Mucosa of descending colon (tissue), 3 donors: Measurements from ENCODE around the gene MORN5. TPM values are rescaled to one million over a fixed set of nuclear protein-coding genes. Genes with fewer than 3 reads are reported as not detected.

Source experiments
- ATAC-seq: fragments of 200-7000 bp; cut with Tn5 transposase; one replicate; pipeline ENCODE4 v1.9.1; 2020; ENCODE audit warnings: mild to moderate bottlenecking, moderate library complexity
- DNase-seq, 3 donors: peaks; one replicate each; pipeline ENCODE4 v3.0.0-alpha.2; 2020
- H3K36me3 ChIP-seq: fragments of 200-600 bp; one replicate; pipeline ENCODE4 v1.8.0; 2021; ENCODE audit warnings: low read depth, mild to moderate bottlenecking
- H3K4me1 ChIP-seq: fragments of 200-600 bp; one replicate; pipeline ENCODE4 v1.8.0; 2021; ENCODE audit warnings: low read depth, mild to moderate bottlenecking
- H3K4me3 ChIP-seq: fragments of 200-600 bp; one replicate; pipeline ENCODE4 v1.8.0; 2021; ENCODE audit warnings: mild to moderate bottlenecking
- H3K9me3 ChIP-seq: fragments of 200-600 bp; one replicate; pipeline ENCODE4 v1.8.0; 2021; ENCODE audit warnings: mild to moderate bottlenecking
- CTCF ChIP-seq: fragments of 200-600 bp; IDR thresholded peaks from one replicate; pipeline ENCODE4 v1.8.0; 2022; ENCODE audit warnings: antibody characterized with exemption, mild to moderate bottlenecking
- intact Hi-C, 2 donors: fragments of 100-400 bp; cut with DNase I in 1 of 2; cut with micrococcal nuclease in 1 of 2; formaldehyde crosslinking; loops; one replicate each; pipeline versions ENCODE4 v1.11.0 to v1.11.1; 2022; cut with DNase I, micrococcal nuclease
- total RNA-seq, 3 donors: library from RNA; stranded (reverse); fragmentation: NEBNext Ultra II Directional in 2 of 3; extraction: Animal tissue kit (Norgen Biotek cat#: 25700) in 2 of 3; gene quantifications; one replicate each; pipeline versions ENCODE4 v1.2.1 to v1.2.4, GENCODE V29; 2021 to 2023
- donor health status: DM: no; HTN: no; CAD: no; lungs with moderate emphysema.
- donor health status: DM: no; HTN: no; CAD: no.
- donor health status: DM: no; HTN: yes; CAD: no.

Gene MORN5
- total RNA-seq, 3 donors from 2014 or later, result 1.6 to 21.2 TPM; not detected in 1

DNA sequence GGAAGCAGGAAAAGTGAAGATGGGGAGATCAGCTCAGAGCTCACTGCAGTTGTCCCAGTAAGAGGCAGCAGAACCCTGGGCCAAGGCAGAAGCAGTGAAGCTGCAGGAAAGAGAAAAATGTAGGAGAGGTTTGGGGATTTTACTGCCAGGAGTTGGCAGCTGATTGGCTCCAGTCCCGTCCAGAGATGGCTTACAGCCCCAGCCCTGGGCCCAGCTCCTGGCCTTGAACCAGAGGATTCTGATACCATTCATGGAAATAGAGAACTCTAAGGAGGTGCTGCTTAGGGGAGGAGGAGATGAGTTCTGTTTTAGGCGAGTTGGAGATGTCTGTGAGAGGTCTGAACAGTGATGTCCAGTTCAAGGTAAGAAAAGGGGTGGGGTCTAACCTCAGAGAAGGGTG lies 4.6 kb downstream of the MORN5 start:
- intact Hi-C loops, result no loop called here
- Histone ChIP-seq H3K4me1 (no peaks in the 10 kb centered on the region), H3K9me3 (no peaks in the 10 kb centered on the region), H3K36me3 (no peaks in the 10 kb centered on the region), H3K4me3 (no peak overlapping the region)
- no peak for TF ChIP-seq CTCF
- ATAC-seq (no peak), DNase-seq (no peak)

- no peaks in the 10 kb centered on the region for H3K36me3 ChIP-seq
- TF ChIP-seq CTCF, result no peak
- no peak overlapping the region for H3K4me3 ChIP-seq
- H3K4me1 ChIP-seq, result no peaks in the 10 kb centered on the region
- ATAC-seq (no peak), DNase-seq (no peak)
- H3K9me3 ChIP-seq, result no peaks in the 10 kb centered on the region
- intact Hi-C loops, result no loop called here
These were observed 8.6 kb downstream of the MORN5 start for GRCh38 chr9:122168356-122168755.

DNA sequence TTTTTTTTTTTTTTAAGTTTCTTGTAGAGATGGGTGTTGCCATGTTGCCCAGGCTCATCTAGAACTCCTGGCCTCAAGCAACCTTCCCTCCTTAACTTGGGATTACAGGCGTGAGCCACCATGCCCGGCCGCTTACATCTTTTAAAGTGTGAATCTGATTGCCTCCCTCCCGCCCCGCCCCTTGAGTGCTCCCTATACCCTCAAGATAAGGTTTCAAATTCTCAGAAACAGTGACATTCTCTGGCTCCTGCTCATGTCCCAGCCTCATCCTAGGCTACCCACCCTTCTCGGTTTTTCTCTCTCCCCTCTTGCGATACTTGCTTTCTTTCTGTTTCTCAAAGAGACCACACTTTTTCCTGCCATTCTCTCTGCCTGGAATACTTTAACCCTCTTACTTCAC lies 12.4 kb downstream of the MORN5 start:
- TF ChIP-seq CTCF, result no peak
- DNase-seq (no peak), ATAC-seq (no peak)
- H3K4me1 ChIP-seq, result no peaks in the 10 kb centered on the region
- intact Hi-C loops, result no loop called here
- no peak overlapping the region for H3K4me3 ChIP-seq
- no peaks in the 10 kb centered on the region for H3K36me3 ChIP-seq
- no peaks in the 10 kb centered on the region for H3K9me3 ChIP-seq

GRCh38 chr9:122173670-122174069 lies 14.0 kb downstream of the MORN5 start:
- DNase-seq, result no peak
- Histone ChIP-seq H3K9me3 (no peaks in the 10 kb centered on the region), H3K4me3 (no peak overlapping the region), H3K36me3 (no peaks in the 10 kb centered on the region), H3K4me1 (no peaks in the 10 kb centered on the region)
- ATAC-seq, result no peak
- intact Hi-C loops, result no loop called here
- TF ChIP-seq CTCF, result no peak

- ATAC-seq (no peak), DNase-seq (no peak)
- intact Hi-C loops, result no loop called here
- Histone ChIP-seq H3K36me3 (no peaks in the 10 kb centered on the region), H3K4me1 (no peaks in the 10 kb centered on the region), H3K9me3 (no peaks in the 10 kb centered on the region), H3K4me3 (no peak overlapping the region)
- TF ChIP-seq CTCF, result no peak
These were observed 17.2 kb downstream of the MORN5 start for GRCh38 chr9:122176916-122177315.

DNA sequence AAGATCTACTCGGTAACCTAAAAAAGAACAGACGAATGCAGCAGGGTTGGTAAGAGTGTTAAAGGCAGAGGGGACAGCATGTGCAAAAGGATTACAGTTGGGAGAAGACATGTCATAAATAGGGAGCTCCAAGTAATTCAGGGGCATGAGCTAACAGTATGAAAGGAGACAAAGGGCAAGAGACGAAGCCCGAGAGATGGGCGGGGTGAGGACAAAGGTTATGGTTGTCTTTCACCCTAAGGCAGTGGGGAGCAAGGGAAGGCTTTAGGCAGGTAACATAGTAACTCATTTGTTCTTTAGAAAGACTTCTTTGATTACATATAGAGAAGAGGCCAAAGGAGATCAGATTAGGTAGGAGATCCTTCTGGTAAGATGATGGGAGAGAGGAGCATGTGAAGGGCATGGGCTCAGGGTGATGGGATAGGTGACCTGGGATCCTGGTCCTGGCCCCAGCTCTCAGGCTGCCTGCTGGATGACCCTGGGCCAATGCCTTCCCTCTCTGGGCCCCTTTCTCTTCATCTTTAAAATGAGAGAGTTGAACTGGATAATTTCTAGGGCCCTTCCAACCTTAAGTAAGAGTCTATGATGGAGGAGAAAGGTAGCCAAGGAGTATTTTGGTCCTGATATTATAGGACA lies 19.5 kb downstream of the MORN5 start:
- no peaks in the 10 kb centered on the region for H3K36me3 ChIP-seq
- peak; percentile 77 for ATAC-seq
- TF ChIP-seq CTCF, result no peak
- intact Hi-C loops, result no loop called here
- no peak overlapping the region for H3K4me3 ChIP-seq
- H3K9me3 ChIP-seq, result no peaks in the 10 kb centered on the region
- H3K4me1 ChIP-seq, result no peaks in the 10 kb centered on the region
- peak in 1 of 3 donors; percentile 62 for DNase-seq
